ENCODE data around the gene ZFYVE19.

The ZFYVE19 gene, protein sequence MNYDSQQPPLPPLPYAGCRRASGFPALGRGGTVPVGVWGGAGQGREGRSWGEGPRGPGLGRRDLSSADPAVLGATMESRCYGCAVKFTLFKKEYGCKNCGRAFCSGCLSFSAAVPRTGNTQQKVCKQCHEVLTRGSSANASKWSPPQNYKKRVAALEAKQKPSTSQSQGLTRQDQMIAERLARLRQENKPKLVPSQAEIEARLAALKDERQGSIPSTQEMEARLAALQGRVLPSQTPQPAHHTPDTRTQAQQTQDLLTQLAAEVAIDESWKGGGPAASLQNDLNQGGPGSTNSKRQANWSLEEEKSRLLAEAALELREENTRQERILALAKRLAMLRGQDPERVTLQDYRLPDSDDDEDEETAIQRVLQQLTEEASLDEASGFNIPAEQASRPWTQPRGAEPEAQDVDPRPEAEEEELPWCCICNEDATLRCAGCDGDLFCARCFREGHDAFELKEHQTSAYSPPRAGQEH

GRCh38 chr15:40807028-40807887 is at the start of gene ZFYVE19, which contains the start of gene DNAJC17:
Gene ZFYVE19, plus strand, starts transcription at chr15:40807089. Its CDS starts 501 bp downstream, at chr15:40807590.
Gene DNAJC17, minus strand, starts transcription at chr15:40807473. Its CDS starts 27 bp downstream, at chr15:40807446.
- FAIRE-seq, result no peak

GRCh38 chr15:40759961-40760360 is 46.9 kb upstream of the ZFYVE19 start:
- FAIRE-seq, result no peak

DNA sequence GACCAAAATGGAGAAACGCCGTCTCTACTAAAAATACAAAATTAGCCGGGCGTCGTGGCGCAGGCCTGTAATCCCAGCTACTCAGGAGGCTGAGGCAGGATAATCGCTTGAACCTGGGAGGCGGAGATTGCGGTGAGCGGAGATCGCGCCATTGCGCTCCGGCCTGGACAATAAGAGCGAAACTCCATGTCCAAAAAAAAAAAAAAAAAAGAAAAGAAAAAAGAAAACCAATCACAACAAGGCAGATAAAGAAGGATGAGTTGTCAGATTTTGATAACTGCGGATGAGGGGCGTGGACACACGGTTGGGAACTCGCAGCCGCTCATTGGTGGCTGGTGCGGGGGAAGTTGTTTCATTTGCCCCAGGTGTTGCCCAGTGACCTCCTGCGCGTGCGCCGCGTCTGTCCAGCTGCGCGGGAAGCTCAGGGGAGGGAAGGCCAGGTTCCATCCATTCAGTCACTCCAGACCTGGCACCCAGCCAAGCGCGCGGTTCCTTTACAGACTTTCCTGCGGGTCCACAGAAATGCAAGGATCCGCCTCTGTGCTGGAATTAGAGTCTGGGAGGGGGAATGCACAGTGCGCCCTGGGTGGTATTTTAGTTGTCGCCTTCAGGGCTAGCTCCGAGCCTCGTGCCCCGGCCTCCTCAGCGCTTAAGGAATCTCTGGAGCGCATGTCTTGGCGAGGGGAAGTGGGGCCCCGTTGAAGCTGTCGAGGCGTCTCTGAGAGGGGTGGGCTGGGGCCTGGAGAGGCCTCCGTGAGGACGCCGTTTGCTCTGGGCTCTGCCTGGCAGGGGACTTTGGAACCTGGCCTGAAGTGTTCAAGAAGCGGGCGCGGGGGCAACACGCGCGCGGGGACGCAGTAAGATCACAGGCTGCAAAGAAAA is 43.7 kb upstream of the ZFYVE19 start:
- no peak for FAIRE-seq

- FAIRE-seq, result no peak
Observed at GRCh38 chr15:40763801-40764628, 42.9 kb upstream of the ZFYVE19 start, which contains the start of gene GCHFR. Gene GCHFR, plus strand, starts transcription at chr15:40764068. Its CDS starts 113 bp downstream, at chr15:40764181.

- FAIRE-seq, result no peak
Observed at GRCh38 chr15:40764629-40765103, 42.2 kb upstream of the ZFYVE19 start.

DNA sequence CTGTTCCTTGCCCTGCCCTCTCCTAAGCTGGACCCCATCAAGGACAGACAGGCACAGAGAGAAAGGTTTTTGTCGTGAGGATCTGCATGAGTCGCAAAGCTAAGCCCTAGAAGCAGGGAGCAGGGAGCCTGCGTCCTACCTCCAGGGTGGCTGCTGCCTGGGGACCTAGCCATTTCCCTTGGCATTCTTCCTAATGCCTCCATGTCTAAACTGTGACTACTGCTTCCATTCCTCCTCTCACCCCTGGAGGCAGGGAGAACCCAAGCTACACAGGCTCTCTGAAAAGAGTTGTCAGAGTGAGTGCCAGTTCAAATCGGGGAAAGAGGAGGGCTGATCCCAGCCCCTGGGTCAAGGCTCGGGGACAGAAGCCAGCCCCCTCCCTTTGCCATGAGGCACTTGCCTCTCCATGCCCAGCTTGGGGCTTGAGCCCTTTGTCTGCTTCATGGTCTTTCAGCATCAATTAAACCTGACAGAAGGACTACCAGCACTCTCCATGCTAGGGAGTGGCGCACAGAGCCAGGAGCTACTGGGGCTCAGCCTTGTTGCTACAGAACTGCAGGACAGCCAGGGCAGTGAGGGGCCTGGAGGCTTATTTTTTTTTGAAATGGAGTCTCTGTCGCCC is 40.6 kb upstream of the ZFYVE19 start:
- no peak for FAIRE-seq

- FAIRE-seq, result no peak
Observed at GRCh38 chr15:40766906-40767837, 39.7 kb upstream of the ZFYVE19 start.

DNA sequence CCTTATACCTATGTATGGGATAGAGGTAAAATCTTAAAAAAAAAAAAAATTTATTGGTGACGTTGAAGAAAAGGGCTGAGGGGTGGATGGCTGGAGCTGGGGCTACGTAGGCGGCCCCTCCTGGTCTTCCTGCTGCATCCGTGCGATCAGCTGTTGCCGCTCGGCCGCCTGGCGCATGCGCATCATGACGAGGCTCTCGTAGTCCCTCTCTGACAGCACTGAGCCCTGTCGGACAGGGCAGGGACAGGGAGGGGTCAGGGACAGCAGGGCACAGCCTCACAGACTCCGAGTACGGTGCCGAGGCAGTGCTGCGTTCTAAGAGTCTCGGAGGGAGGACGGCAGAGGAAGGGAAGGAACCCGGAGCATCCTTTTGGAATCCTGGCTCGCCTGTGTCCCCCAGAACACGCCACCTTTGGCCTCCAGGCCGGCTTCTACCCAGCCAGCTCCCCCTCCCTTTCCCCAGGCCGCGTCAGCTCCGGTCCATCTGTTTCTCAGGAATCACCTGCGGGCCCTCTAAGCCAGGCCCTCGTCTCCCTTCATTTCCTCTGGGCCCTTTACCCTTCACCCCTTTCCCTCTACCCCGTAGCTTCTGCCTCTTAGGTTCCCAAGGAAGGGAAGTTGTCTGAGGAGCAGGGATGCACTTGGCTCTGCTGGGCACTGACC is 38.9 kb upstream of the ZFYVE19 start:
- FAIRE-seq, result no peak

DNA sequence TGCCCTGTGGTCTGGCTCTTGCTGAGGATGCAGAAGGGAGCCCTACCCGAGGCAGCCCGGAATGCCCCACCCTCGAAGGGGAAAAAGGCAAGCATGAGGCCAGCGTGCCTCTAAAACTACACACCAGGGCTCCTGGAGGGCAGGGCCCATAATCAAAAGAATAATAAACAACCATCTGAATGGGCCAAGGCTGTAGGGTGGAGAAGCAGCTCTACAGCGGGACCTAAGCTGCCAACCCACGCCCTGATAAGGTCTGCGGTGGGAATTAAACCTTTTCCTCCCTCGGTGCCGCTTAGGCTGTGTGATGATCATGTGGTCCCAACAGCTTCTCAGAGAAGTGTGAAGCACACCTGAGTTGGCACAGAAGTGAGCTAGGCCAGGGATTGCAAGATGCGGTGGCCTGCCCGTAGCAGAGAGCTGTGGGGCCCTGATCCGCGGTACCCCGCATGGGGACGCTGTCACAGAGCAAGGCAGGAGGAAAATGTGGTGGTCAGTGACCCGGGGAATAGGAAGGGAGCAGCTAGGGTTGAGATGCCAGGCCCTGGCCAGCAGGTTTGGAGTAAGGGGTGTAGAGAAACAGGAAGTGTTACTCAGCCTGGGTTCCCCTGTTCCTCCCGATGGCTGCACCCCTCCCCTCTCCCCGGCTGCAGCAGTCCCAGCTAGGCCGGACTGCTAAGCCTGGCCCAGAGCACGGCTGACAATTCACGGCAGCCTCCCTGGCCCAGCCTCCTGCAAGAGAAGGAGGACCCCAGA is 38.2 kb upstream of the ZFYVE19 start:
- FAIRE-seq, result no peak

- no peak for FAIRE-seq
Observed at GRCh38 chr15:40769274-40770146, 37.4 kb upstream of the ZFYVE19 start, which contains the start of gene C15orf62. Gene C15orf62, plus strand, starts transcription at chr15:40769980. Its CDS starts 516 bp downstream, at chr15:40770496.

GRCh38 chr15:40770147-40770721 is 36.7 kb upstream of the ZFYVE19 start:
- no peak for FAIRE-seq

GRCh38 chr15:40771242-40771641 is 35.6 kb upstream of the ZFYVE19 start:
- FAIRE-seq, result no peak

DNA sequence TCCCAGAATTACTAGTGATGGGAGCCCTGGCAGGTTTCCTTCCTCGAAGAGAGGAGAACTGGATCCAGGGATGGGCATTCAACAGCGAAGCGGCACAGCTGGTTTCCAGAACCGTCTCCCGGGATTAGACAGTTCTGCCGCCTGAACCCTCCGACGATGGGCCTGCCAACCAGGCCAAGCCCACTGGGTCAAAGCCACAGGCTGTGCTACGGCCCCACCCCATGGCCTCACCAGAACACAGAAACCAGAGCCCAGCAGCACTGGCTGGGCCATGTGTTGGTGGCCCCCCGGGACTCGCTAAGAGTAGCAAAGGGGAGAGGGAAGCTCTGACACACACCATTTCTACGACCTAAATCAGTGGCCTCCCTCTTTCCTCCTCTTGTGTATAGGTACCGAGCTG is 34.9 kb upstream of the ZFYVE19 start:
- FAIRE-seq, result no peak

GRCh38 chr15:40773496-40773895 is 33.4 kb upstream of the ZFYVE19 start:
- FAIRE-seq, result no peak

GRCh38 chr15:40773902-40774301 is 33.0 kb upstream of the ZFYVE19 start:
- no peak for FAIRE-seq

DNA sequence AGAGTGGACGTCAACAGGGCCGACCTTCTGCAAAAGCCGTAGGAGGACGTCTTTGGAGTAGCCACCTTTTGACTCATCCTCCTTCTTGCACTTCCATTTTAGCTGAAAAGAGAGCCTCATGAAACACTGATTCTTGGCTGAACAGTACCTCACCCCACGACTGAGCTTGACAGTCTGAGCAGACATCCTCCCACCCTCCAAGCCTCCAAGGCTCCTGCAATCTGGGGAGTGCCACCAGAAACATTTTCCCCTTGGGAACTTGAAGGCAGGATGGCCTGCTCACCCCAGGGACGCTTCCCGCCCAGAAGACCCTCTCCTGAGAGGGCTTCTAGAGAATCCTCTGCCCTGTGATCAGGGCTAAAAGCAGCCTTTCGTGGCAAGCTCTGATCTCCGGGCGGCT is 31.9 kb upstream of the ZFYVE19 start:
- FAIRE-seq, result no peak
